ENCODE data around the gene FTO. TPM values are rescaled to one million over a fixed set of nuclear protein-coding genes. Genes with fewer than 3 reads are reported as not detected.
A peak's percentile ranks its signal among the peaks of the same experiment; 100 is the strongest.

The FTO gene
- total and polyA plus RNA-seq, 2 of the 13 experiments (the other 11 are each of a cell fraction or from before 2014, with no cell fraction given) = 41.6 to 55.8 TPM

GRCh38 chr16:54160939-54161897, 457.3 kb downstream of the FTO start (continued):
- TF ChIP-seq SNAPC2 (CRISPR knock-in tag; IDR thresholded peaks at IDR 0.05) (0 out of 2 replicates have a peak, but pooled peaks have one; percentile 19), ZNF557 (CRISPR knock-in tag; IDR thresholded peaks at IDR 0.05) (0 out of 2 replicates have a peak, but pooled peaks have one; percentile 20), NCOA1 (CRISPR knock-in tag; IDR thresholded peaks at IDR 0.05) (0 out of 2 replicates have a peak, but pooled peaks have one; percentile 21), KDM6A (CRISPR knock-in tag; IDR thresholded peaks at IDR 0.05; ENCODE audit: low read depth) (peak; percentile 46; the same call in 1 of the 2 replicates), ZBTB20 (CRISPR knock-in tag; IDR thresholded peaks at IDR 0.05; ENCODE audit: borderline replicate concordance, low read depth) (peak; percentile 69; the same call in 1 of the 2 replicates), ZBTB14 (CRISPR knock-in tag; IDR thresholded peaks at IDR 0.05) (no peak), ZNF597 (CRISPR knock-in tag; IDR thresholded peaks at IDR 0.05) (no peak), ASH2L (IDR thresholded peaks at IDR 0.05; ENCODE audit: insufficient read length, low read depth, low read length) (peak; percentile 35), ZFYVE20 (CRISPR knock-in tag; IDR thresholded peaks at IDR 0.05; ENCODE audit: borderline replicate concordance, low read depth) (no peak), ELF4 (CRISPR knock-in tag; IDR thresholded peaks at IDR 0.05; ENCODE audit: borderline replicate concordance) (no peak), ZNF12 (CRISPR knock-in tag; IDR thresholded peaks at IDR 0.05) (peak; percentile 15; the same call in 1 of the 2 replicates), HNF4G (IDR thresholded peaks at IDR 0.05; ENCODE audit: borderline replicate concordance, low read depth, low read length) (0 out of 2 replicates have a peak, but pooled peaks have one; percentile 17), HNF4G (CRISPR knock-in tag; IDR thresholded peaks at IDR 0.05; ENCODE audit: borderline replicate concordance, low read depth) (peak; percentile 31; the same call in 1 of the 2 replicates), LCORL (IDR thresholded peaks at IDR 0.05) (no peak), LCORL (CRISPR knock-in tag; IDR thresholded peaks at IDR 0.05) (peak; percentile 81), ZBTB39 (CRISPR knock-in tag; IDR thresholded peaks at IDR 0.05) (0 out of 2 replicates have a peak, but pooled peaks have one; percentile 52), FOXJ3 (CRISPR knock-in tag; IDR thresholded peaks at IDR 0.05; ENCODE audit: borderline replicate concordance) (peak; percentile 77), PATZ1 (CRISPR knock-in tag; IDR thresholded peaks at IDR 0.05) (peak; percentile 36; the same call in 1 of the 2 replicates)
